Fibroblast of the aortic adventitia (primary cell): ENCODE measurements around the gene SNX13. TPM values are rescaled to one million over a fixed set of nuclear protein-coding genes. Genes with fewer than 3 reads are reported as not detected.

Source experiments
- DNase-seq: peaks from one replicate; pipeline ENCODE4 v3.0.0-alpha.2; 2010; ENCODE audit warnings: low read depth
- H3K4me3 ChIP-seq: 2 replicates; pipeline ENCODE4 v1.5.1; 2011; ENCODE audit warnings: low read depth, mild to moderate bottlenecking, control low read depth, low read length, moderate library complexity
- total RNA-seq: library from RNA; depleted of rRNA; stranded (reverse); fragments of >200 nt; gene quantifications from 2 replicates; pipeline ENCODE4 v1.2.3, GENCODE V29; 2012; ENCODE audit warnings: low replicate concordance
- TF ChIP-seq, protein P1 (sequence below): IDR thresholded peaks from 2 replicates; pipeline ENCODE4 v1.5.1; 2011; ENCODE audit warnings: mild to moderate bottlenecking, low read length, control low read depth, inconsistent platforms; ENCODE audit not compliant: insufficient read depth

SNX13 gene
- total RNA-seq, 1 donor = 52.2 TPM

DNA sequence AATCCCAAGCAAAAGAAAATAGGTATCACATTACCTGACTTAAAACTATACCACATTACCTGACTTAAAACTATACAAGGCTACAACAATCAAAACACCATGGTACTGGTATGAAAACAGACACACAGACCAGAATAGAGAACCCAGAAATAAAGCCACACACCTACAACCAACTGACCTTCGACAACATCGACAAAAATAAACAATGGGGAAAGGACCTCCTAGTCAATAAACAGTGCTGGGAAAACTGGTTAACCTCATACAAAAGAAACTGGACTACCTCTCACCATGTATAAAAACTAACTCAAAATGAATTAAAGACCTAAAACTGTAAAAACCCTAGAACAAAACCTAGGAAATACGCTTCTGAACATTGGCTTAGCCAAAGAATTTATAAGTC, 22.5 kb downstream of the SNX13 start:
- no peak for DNase-seq
- TF ChIP-seq, protein P1, sequence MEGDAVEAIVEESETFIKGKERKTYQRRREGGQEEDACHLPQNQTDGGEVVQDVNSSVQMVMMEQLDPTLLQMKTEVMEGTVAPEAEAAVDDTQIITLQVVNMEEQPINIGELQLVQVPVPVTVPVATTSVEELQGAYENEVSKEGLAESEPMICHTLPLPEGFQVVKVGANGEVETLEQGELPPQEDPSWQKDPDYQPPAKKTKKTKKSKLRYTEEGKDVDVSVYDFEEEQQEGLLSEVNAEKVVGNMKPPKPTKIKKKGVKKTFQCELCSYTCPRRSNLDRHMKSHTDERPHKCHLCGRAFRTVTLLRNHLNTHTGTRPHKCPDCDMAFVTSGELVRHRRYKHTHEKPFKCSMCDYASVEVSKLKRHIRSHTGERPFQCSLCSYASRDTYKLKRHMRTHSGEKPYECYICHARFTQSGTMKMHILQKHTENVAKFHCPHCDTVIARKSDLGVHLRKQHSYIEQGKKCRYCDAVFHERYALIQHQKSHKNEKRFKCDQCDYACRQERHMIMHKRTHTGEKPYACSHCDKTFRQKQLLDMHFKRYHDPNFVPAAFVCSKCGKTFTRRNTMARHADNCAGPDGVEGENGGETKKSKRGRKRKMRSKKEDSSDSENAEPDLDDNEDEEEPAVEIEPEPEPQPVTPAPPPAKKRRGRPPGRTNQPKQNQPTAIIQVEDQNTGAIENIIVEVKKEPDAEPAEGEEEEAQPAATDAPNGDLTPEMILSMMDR = no peak
- H3K4me3 ChIP-seq = no peak overlapping the region

- TF ChIP-seq, protein P1 = no peak
Measured at GRCh38 chr7:17916786-17917185, 23.5 kb downstream of the SNX13 start.

DNA sequence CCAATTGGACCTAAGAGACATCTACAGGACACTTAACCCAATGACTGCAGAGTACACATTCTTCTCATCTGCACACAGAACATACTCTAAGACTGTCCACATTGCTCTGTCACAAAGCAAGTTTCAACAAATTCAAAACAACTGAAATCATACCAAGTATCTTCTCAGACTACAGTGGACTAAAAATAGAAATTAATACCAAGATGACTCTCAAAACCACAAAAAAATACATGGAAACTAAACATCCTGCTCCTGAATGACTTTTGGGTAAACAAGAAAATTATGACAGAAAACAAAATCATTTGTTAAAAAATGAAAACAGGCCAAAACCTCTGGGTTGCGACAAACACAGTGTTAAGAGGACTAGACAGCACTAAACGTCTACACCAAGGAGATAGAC, 24.5 kb downstream of the SNX13 start:
- TF ChIP-seq, protein P1 = no peak
- H3K4me3 ChIP-seq = no peak overlapping the region
- no peak for DNase-seq

More at GRCh38 chr7:17916786-17917185, 23.5 kb downstream of the SNX13 start:
- H3K4me3 ChIP-seq = no peak overlapping the region
- no peak for DNase-seq

GRCh38 chr7:17915168-17915567, 25.1 kb downstream of the SNX13 start:
- TF ChIP-seq, protein P1 = no peak
- DNase-seq = no peak
- H3K4me3 ChIP-seq = no peak overlapping the region

DNA sequence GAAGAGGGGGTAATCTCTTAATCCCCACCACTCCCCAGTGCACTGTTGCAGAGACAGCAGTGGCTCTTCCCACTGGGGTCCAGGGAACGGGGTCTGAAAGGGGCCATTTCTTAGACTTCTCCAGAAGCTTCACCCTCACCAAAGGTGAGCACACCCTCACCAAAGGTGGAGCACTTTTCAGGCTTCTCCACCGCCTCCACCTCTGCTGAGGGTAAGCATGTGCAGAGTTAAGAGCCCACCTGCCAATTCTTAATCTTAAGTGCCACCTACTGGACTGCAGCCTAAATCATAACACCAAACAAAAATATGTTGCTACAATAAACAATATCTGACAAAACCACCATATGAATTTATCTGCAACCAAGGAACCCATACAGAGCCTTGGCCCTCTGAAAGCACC, 27.0 kb downstream of the SNX13 start:
- no peak overlapping the region for H3K4me3 ChIP-seq
- DNase-seq = no peak
- TF ChIP-seq, protein P1 = no peak

DNA sequence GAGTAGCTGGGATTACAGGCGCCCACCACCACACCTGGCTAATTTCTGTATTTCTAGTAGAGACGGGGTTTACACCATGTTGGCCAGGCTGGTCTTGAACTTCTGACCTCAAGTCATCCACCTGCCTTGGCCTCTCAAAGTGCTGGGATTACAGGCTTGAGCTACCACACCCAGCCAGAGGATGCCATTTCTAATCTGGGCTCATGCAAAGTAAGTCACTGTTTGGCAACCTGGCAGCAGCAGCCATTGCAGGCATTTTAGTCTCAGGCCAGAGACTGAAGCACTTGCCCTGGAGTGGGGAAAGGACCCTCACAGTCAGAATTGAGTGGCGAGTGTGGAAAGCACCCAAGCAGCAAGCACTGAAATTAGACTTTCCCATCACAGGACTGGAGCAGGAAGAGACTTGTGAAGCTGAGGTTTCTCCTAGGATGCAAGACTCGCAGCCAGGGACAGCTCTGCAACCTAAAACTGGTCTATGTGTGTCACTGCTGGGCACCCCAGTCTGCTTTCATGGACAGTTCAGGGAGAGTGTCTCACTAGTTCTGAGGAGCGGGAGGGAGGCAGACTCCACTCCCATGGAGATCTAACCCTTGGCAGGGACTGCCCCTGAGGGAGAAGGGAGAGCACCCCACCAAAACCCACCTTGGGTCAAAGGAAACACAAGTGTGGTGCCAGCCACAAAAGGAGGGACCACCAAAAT, 27.6 kb downstream of the SNX13 start:
- TF ChIP-seq, protein P1 = no peak
- no peak for DNase-seq
- no peak overlapping the region for H3K4me3 ChIP-seq

GRCh38 chr7:17912050-17912449, 28.2 kb downstream of the SNX13 start:
- TF ChIP-seq, protein P1 = no peak

More at GRCh38 chr7:17912050-17912449, 28.2 kb downstream of the SNX13 start:
- DNase-seq = no peak
- H3K4me3 ChIP-seq = no peak overlapping the region
